KMS-11 (cell line): ENCODE results near the gene TMEM92.
"Not testable (repeated sequence)": the region's sequence is repeated elsewhere in the genome, so short reads cannot be mapped to it uniquely, and the experiment has no call there.

Source experiments
- H2AFZ ChIP-seq: fragments of 200-600 bp; sonication (generic); 2 replicates; pipeline ENCODE4 v1.6.1; 2016; ENCODE audit warnings: antibody characterized with exemption, mixed run types, low read depth
- H3K27ac ChIP-seq: fragments of 200-600 bp; sonication (generic); 2 replicates; pipeline ENCODE4 v1.6.1; 2016; ENCODE audit warnings: mild to moderate bottlenecking, mixed run types
- H3K27me3 ChIP-seq: fragments of 200-600 bp; sonication (generic); 2 replicates; pipeline ENCODE4 v1.6.1; 2017; ENCODE audit warnings: mild to moderate bottlenecking, low read depth, mixed run types, moderate library complexity; ENCODE audit not compliant: insufficient read depth
- H3K36me3 ChIP-seq: fragments of 200-600 bp; sonication (generic); 2 replicates; pipeline ENCODE4 v1.6.1; 2017; ENCODE audit warnings: mild to moderate bottlenecking, mixed run types; ENCODE audit not compliant: insufficient read depth
- H3K4me1 ChIP-seq: fragments of 200-600 bp; sonication (generic); 2 replicates; pipeline ENCODE4 v1.6.1; 2016; ENCODE audit warnings: mild to moderate bottlenecking, low read depth, mixed run types; ENCODE audit not compliant: poor library complexity, severe bottlenecking
- H3K4me2 ChIP-seq: fragments of 200-600 bp; sonication (generic); 2 replicates; pipeline ENCODE4 v1.7.0; 2016; ENCODE audit warnings: mild to moderate bottlenecking, mixed run types
- H3K4me3 ChIP-seq: fragments of 200-600 bp; sonication (generic); IDR thresholded peaks from 2 replicates; pipeline ENCODE4 v1.6.1; 2017; ENCODE audit warnings: low read depth, low read length, mixed read lengths; ENCODE audit not compliant: insufficient read depth
- H3K79me2 ChIP-seq: fragments of 200-600 bp; sonication (generic); 2 replicates; pipeline ENCODE4 v1.6.1; 2016; ENCODE audit warnings: low read depth, mixed run types; ENCODE audit not compliant: insufficient read depth
- H3K9ac ChIP-seq: fragments of 200-600 bp; sonication (generic); 2 replicates; pipeline ENCODE4 v1.6.1; 2016; ENCODE audit warnings: mild to moderate bottlenecking, mixed run types
- H4K20me1 ChIP-seq: fragments of 200-600 bp; sonication (generic); 2 replicates; pipeline ENCODE4 v1.6.1; 2016; ENCODE audit warnings: mild to moderate bottlenecking, mixed run types; ENCODE audit not compliant: insufficient read depth
- CTCF ChIP-seq: fragments of 200-600 bp; sonication (generic); conservative IDR thresholded peaks from 2 replicates; pipeline ENCODE4 v1.6.1; 2017; ENCODE audit warnings: low read depth, mild to moderate bottlenecking, antibody characterized with exemption, low read length, moderate library complexity, mixed read lengths

Gene TMEM92

GRCh38 chr17:50270435-50271362, 3.6 kb upstream of the TMEM92 start:
- H3K9ac ChIP-seq = no peak overlapping the region
- H3K4me2 ChIP-seq = no peak overlapping the region

GRCh38 chr17:50271363-50271750, 2.9 kb upstream of the TMEM92 start:
- not testable (repeated sequence) for H3K4me1 ChIP-seq, H3K27ac ChIP-seq, H3K36me3 ChIP-seq

More at GRCh38 chr17:50270435-50271362, 3.6 kb upstream of the TMEM92 start:
- H3K4me3 ChIP-seq = no peak overlapping the region
- H3K79me2 ChIP-seq = no peaks in the 10 kb centered on the region
- peak; percentile 55; the same call in 1 of the 2 replicates for TF ChIP-seq CTCF
- no peaks in the 10 kb centered on the region for H4K20me1 ChIP-seq
- H2AFZ ChIP-seq = no peak overlapping the region
- no peaks in the 10 kb centered on the region for H3K36me3 ChIP-seq
- H3K27ac ChIP-seq = no peak overlapping the region
- H3K4me1 ChIP-seq = peaks cover 6% of the 10 kb centered on the region
- H3K27me3 ChIP-seq = peaks cover 26% of the 10 kb centered on the region

GRCh38 chr17:50272246-50272645, 2.0 kb upstream of the TMEM92 start:
- no peak overlapping the region for H3K4me3 ChIP-seq

More at GRCh38 chr17:50271363-50271750, 2.9 kb upstream of the TMEM92 start:
- peaks cover 32% of the 10 kb centered on the region for H3K27me3 ChIP-seq
- H4K20me1 ChIP-seq, H3K9ac ChIP-seq, H2AFZ ChIP-seq, H3K79me2 ChIP-seq, H3K4me3 ChIP-seq, H3K4me2 ChIP-seq: not testable (repeated sequence)

GRCh38 chr17:50272711-50273653, 1.3 kb upstream of the TMEM92 start:
- Histone ChIP-seq H4K20me1 (no peaks in the 10 kb centered on the region), H3K9ac (no peak overlapping the region; the same call in 1 of the 2 replicates), H3K4me2 (peak overlapping the region; percentile 70), H3K36me3 (no peaks in the 10 kb centered on the region), H3K4me1 (peaks cover 6% of the 10 kb centered on the region), H2AFZ (peak overlapping the region; percentile 87), H3K27ac (no peak overlapping the region), H3K79me2 (no peaks in the 10 kb centered on the region), H3K27me3 (peaks cover 49% of the 10 kb centered on the region), H3K4me3 (no peak overlapping the region)
- peak; percentile 87 for TF ChIP-seq CTCF

More at GRCh38 chr17:50272246-50272645, 2.0 kb upstream of the TMEM92 start:
- Histone ChIP-seq H2AFZ (peak overlapping the region; percentile 87), H3K27ac (no peak overlapping the region), H3K27me3 (peaks cover 41% of the 10 kb centered on the region), H3K36me3 (no peaks in the 10 kb centered on the region), H4K20me1 (no peaks in the 10 kb centered on the region), H3K4me2 (peak overlapping the region; percentile 70), H3K79me2 (no peaks in the 10 kb centered on the region), H3K9ac (no peak overlapping the region; the same call in 1 of the 2 replicates), H3K4me1 (peaks cover 6% of the 10 kb centered on the region)
- TF ChIP-seq CTCF = no peak
